Islet precursor cell (in vitro differentiated cells): ENCODE data around the gene SLX9.

Experiments
- DNase-seq: peaks from one replicate; pipeline ENCODE4 v3.0.0-alpha.2; 2018

The SLX9 gene, protein sequence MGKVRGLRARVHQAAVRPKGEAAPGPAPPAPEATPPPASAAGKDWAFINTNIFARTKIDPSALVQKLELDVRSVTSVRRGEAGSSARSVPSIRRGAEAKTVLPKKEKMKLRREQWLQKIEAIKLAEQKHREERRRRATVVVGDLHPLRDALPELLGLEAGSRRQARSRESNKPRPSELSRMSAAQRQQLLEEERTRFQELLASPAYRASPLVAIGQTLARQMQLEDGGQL

DNA sequence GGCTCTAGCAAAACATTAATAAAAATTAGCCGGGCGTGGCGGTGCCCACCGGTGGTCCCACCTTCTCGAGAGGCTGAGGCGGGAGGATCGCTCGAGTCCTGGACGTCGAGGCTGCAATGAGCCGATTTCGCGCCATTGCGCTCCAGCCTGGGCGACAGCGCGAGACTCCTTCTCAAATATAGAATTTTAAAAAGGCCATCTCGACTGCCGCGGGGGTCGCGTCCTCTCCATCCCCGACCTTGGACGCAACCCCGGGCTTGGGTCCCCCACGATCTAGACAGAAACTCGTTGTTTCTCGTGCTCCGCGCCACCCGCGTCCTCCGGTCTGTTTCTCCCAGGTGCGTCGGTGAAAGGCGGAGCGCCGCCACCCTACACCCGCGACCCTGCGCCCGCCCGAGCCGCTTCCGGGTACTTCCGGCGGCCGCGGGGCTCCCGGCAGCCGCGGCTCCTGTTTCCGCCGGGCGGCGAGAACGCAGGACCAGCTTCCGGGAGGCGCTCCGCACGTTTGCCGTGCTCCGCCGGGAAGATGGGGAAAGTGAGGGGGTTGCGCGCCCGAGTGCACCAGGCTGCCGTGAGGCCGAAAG is at the start of gene SLX9:
SLX9 (plus strand) TSS at position 498 of the 584 bp plus-strand sequence; CDS start at position 527, 29 bp downstream.
- DNase-seq = peak; percentile 85

DNA sequence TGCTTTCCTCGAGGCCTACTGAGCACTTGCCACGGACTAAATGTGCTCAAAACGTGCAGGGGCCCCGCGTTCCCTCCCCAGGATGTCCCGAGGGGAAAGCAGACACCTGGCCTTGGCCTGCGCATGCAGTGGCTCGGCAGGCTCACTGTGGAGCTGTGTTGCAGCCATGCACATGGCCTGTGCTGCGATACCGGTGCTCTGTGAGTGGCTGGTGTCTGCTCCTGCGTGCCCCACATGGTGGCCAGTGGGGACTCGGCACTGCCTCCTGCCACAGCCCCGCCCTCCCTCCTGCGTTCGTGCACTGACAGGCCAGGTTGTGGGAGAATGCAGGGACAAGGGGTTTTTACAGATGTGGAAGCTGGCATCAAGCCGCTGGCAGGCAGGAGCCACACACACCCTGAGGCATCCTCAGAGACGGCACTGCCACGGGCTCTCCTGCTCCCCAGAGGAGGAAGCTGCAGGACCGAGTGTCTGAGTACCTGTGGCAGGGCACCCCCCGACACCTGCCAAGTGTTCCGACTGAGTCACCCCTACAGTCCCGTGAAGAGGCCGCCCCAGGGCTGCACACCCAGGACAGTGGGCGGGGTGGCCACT is 49.4 kb upstream of the SLX9 start:
- DNase-seq = no peak

DNA sequence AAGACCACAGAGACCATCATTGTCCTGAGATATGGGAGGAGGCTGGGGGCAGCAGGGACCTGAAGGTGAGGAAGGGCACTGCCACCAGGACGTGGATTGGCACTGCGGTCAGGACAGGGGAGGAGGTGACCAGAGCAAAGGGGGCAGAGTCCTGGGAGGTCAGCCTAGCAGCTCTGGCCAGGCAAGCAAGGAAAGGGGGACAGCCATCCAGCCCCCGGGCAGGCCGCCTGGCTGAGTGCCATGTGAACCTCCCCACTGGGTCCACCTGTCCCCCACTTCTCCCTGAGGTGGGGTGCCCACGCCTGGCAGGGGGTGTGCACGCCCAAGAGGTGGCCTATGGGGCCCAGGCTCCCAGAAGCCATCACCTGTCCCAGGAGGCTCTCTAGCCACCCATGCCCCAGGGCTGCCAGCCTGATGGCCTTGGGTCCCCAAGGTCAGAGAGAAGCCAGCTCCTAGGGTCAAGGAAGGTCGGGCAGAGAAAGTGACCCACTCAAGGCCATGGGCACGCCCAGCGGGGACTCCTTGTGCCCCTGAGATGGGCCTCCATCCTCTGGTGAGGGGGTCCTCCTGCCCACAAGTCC is 48.8 kb upstream of the SLX9 start:
- DNase-seq = no peak

DNA sequence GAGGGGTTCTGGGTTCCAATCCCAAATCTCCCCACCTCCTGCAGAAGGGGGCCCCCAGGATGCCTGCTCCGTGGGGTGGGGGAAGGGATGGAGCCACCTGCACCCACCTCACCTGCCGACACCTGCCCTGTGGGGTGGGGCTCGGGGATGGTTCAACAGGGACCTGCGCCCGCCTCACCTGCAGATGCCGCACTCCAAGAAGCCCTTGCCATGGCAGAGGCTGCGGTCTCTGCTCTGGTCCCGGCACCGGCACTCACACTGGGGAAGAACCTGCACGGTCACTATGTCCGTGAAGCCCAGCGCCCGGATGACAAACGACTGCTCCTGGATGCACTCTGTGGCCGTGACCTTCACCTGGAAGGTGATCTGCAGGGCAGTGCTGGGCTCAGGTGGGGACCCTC is 48.2 kb upstream of the SLX9 start:
- no peak for DNase-seq

DNA sequence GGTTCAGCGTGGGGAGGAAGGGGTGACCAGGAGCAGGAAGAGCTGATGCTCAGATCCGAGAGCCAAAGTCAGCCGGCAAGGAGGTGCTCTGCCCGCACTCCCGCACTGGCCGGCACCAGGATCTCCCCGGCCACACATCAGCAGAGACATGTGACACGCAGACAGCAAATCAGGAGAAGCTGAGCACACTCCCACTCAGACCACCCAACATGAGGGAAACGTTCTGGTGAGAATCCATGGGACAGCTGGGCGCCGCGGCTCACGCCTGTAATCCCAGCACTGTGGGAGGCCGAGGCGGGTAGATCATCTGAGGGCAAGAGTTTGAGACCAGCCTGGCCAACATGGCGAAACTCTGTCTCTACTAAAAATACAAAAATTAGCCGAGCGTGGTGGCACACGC is 47.7 kb upstream of the SLX9 start:
- DNase-seq = no peak

DNA sequence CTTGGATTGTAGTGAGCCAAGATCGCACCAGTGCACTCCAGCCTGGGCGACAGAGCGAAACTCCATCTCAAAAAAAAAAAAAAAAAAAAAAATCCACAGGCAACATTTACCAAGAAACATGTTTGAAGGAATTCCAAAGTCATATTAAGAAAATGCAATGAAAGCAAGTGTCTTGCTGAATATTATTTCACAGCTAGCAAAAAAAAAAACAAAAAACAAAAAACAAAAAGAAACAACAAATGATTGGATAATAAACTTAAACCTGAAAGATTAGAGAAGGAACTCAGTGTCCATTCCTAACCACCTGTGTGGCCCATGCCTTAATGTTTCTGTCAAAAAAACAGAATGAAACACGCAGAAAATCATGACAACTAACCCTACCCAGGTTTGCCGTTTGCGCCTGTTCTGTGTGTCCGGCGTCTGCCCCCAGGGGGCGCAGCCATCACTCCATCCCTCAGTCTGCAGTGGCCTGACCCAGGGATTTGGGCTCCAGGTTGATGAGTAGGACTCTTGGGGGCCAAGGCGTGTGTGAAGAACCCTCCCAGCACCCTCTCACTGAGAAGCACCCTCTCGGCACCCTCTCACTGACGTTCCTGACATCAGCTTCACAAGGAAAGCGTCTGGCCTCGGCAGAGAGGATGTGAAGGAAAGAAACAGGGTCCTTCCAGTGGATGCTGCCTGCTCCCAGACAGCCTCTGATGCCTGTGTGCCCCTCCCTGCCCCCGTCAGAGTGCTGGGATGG is 47.1 kb upstream of the SLX9 start:
- DNase-seq = no peak

DNA sequence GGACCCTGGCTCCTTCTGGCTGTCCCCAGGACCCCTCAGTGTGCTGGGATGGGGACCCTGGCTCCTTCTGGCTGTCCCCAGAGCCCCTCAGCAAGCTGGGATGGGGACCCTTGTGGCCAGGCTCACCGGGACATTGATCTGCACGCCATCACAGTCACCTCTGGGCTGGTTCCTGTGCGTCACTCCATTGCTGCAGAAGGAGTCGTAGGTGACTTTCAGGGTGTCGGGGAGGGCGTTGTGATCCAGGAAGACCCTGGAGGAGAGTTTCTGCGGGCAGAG is 46.6 kb upstream of the SLX9 start:
- no peak for DNase-seq

DNA sequence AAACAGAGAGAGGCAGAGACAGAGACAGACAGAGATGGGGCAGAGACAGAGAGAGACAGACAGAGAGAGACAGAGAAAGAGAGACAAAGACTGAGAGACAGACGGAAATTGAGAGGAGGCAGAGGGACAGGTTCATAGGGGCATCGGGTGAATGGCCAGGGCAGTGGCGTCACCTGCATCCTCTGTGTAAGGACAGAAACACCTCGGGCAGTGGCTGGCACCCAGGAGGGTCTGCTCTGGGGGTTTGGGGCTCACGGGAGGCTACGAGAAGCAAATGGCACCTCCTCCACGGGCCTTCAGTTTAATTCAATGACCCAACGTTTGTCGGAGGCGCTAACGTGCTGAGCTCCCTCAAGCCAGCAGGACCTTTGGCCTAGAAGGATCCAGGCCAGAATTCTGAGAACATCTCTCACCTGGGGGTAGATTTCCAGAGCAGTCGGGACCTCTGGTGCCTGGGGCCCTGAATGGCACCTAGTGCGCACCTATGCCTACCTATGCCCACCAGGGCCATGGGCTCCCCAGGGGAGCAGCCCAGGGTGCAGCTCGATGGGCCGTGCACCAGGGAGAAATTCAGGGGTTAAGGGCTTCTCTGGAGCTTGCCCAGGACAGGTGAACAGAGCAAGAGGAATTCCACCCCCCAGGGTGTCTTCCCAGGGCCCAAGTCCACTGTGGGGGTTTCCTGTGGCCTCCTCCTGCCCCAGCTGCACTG is 45.7 kb upstream of the SLX9 start:
- DNase-seq = no peak

DNA sequence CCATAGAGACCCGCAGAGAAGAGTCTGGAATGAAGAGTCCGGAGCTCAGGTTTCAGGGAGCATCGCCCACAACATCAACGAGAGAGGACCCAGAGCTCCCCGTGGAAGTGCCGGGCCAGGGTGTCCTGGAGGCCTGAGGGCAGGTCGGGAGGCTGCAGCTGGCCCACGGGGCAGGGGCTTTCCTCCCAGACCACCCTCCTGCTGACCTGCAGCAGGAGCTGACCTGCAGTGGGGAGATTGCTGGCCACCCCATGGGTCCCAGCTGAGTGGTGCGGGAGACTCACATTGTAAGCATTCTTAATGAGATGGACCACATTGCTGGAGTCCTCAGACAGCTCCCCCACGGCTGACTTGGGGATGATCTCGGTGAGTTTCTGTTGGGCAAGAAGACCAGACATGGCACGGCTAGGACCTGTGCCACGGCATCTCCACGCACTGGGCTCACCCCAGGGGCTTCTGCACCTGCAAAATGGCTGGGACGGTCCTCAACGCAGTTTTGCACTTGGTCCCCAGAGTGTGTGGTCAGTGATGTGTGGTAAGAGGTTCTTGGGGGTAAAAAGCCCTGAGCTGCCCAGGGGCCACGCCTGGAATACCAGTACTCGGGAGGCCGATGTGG is 45.0 kb upstream of the SLX9 start:
- DNase-seq = no peak

DNA sequence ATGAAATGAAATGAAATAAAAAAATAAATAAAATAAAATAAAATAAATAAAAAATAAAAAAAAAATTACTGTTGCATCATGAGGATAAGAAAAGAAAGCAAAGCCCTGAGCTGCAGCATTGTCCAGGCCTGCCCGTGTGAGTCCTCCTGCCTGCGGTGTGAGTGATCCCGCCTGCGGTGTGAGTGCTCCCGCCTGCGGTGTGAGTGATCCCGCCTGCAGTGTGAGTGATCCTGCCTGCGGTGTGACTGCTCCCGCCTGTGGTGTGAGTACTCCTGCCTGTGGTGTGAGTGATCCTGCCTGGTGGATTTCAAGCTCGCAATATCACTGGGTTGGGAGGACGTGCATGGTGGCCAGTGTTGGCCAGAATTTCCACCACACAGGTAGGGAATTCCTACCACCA is 44.0 kb upstream of the SLX9 start:
- DNase-seq = no peak

DNA sequence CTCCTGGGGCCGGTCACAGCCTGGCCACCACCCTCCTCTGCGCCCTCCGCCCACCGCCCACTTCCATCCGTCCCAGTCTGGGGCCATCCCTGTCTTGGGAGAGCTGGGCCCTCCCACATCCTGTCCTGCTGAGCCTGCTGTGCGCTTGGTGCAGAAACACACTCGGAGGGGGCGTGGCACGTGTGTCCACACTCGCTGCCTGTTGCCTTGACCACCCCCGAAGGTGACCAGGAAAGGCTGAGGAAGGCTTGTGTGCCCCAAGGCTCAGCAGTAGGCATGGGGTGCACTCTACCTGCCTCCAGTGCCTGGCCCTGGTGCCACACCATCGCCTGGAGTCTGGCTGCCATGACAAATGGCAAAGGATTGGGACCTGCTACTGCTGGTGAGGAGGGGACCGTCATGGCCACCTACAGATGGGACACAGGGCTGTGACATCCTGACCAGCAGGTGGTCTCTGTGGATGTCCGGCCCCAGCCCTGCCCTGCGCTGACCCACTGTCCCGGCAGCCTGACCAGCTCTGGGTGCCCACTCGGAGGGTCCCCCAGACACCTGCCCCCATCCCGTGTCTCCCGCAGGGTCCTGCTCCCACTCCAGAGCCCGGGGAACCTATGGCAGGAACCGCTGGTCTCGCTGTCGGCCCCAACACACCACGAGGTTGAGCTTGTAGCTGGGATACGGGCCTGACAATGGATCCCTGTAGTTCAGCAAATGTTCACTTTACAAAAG is 43.1 kb upstream of the SLX9 start:
- no peak for DNase-seq

DNA sequence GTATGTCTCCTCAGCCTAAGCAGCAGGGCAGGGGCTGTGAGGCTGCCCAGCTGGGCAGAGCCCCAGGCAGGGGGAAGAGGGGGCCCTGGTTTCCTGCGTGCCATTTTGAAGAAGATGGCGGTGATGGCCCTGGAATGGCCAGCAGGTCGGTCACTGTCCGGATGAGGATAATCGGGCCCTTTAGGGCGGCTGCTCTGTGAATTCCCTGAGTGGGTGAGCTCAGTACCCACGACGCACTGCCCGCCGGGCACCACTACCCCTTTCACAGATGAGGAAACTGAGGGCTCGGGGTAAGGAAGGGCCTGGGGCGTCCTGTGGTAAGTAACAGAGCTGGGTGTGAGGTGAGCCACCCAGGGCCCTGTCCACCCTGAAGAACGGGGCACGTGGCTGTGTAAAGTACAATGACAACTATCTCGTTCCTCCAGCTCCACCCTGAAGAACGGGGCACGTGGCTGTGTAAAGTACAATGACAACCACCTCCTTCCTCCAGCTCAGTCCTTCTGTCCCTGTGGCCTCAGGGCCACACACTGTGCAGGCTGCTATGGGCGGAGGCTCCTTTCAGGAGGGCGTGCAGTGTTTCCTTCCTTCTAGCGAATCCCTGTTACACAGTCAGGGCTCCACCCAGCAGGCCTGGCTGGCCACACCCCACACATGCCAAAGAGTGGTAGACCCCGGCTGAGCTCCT is 42.4 kb upstream of the SLX9 start:
- DNase-seq = no peak

DNA sequence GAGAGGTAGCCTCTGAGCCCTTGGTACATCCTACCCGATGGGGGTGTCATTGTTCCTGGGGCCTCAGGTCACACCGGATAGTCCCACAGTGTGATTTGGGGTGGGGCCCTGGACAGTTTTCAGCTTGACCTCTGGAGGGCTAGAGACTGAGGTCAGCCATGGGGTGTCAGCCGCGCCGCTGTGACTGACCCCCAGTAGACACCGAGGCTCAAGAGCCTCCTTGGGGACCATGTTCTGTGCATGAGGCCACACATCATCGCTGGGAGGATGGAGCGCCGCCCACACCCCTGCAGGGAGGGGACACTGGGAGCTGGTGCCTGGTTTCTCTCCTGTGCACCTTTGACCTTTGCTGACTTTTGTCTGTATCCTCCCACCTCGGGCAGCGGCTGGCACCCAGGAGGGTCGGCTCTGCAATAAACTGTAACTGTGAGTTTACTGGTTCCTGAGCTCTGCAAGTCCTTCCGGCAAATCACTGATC is 41.8 kb upstream of the SLX9 start:
- no peak for DNase-seq

DNA sequence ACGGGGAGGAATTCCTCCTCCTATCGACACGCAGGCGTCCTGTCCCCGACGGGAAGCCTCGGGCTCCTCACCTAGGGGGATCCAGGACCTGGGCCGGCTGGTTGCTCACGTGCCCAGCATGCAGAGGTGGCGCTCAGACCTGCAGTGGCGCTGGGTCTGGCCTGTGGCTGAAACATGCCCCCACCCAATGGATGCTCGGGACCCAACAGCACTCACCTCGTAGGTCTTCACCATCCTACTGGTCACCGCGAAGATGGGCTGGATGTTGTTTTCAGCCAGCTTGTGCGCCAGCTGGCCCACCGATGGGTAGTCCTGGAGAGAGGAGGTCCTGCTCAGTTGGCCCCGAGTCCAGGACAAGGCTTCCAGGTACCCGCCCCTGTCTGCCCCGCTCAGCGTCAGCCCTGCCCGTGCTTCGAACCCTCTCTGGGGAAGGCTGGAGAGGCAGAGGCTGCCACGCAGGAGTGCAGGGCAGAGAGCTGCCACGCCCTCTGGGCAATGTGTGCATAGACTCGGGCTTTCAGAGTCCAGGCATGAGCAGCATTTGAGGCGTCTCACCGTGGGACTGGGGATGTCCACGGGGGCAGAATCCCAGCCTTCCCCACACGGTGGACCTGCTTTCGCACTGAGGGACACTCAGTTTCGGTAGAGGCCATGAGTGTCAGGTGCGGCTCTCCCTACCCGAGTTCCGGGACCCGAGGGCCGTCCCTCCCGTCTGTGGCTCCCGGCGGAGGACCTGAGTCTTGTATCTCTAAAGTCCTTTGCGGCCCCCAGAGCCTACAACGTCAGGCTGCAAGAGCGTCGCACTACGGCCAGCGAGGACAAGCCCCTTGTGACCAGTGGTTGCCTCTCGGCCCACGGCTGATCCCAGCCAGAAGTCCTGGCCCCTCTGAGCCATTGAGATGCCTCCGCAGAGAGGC is 40.7 kb upstream of the SLX9 start:
- DNase-seq = no peak

DNA sequence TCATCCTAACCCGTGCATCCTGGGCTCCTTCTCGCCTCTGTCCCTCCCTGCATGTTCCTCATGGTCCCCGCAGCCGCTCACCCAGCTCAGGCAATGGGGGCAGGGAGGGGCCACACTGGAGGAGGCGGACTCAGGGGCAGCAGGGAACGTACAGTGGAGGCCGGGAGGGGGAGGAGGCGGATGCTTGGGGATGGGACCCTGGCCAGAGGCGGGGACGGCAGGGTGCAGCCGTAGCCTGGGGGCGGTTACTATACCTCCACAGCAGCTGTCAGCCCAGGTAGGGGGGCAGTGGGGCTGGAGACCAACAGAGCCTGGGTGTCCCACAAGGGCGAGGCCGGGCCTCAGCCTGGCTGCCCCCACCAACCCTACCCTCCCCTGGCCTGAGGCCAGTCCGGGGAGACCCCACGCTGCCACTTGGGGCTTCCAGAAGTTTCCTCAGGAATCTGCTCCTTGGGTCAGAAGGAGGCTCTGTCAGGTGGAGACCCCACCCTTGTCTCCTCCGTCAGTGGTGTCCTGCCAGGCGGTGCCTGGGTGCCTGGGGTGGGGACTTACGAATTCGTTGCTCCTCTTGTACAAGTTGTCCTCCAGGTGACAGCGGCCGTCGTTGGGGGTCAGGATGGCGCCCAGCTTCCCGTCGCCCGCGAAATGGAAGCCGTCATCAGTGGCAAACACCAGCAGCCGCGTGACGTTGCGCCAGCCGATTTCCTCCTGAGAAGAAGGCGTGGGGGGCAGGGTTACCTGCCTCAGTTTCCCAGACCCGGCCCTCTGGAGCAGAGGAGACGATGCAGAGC is 39.9 kb upstream of the SLX9 start:
- DNase-seq = no peak

DNA sequence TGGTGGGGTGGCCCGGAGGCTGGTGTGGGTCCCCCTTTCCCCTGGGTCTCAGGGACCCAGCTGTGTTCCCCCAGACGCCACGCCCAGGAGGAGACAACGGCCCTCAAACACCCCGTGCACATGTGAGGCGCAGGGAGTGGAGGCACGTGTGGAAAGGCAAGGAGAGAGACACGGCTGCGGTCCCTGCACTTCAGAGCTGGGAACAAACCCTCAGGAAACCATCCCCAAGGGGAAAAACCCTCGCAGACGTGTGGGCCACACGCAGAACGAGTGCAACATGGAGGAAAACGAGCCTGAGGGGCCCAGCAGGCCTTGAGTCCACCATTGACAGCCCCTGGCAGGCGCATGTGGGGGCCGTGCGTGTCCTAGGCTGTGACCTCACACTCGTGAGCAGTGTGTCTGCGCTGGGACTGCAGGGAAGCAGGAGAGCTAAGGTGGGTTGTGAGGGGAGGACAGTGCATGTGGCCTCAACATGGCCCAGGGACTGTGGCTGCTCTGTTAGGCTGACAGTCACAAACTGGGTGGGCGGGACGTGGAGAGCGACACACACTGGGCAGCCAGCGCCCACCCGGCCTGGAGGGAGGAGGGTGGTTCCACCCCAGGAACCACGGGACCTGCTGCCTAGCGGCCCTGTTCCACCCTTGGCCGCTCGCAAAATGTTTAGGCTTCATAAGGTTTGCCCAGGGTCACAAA is 39.1 kb upstream of the SLX9 start:
- no peak for DNase-seq

DNA sequence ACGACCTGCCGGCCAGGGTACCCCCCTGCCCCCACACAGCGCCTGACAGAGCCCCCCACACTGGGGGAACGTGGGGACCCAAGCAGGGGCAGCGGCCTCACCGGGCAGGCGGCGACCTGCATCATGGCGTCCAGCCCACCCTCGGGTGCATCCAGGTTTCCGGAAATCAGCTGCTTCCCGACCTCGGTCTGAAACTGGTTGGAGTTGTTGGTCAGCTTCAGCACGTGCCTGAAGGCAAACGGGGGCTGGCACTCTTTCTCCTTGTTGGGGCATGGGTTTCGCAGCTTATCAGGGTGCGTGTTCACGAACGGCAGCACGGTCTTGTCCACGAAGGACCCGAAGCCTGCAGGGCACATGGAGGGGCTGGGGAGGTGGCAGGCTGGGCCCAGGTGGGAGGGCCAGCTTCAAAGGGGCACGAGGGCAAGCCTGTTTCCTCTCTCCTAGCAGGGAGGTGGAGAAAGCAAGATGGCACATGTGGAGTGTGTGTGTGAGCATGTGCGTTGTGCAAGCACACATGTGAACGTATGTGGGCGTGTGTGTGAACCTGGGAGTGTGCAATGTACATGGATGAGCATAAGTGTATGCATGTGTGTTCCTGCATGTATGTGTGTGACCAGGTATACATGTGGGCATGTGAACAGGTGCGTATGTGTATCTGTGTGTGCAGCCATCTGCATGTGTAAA is 38.3 kb upstream of the SLX9 start:
- no peak for DNase-seq
